RWPE2 (cell line): ENCODE measurements around the gene KRT79.

Source experiments
- ATAC-seq: fragments of 200-7000 bp; cut with Tn5 transposase; 3 replicates; pipeline ENCODE4 v1.9.1; 2021; ENCODE audit warnings: low read depth
- DNase-seq: peaks from one replicate; pipeline ENCODE4 v3.0.0-alpha.2; 2020; ENCODE audit warnings: low spot score
- H3K27ac ChIP-seq: fragments of 450-650 bp; 2 replicates; pipeline ENCODE4 v1.5.1; 2017; ENCODE audit warnings: mild to moderate bottlenecking; ENCODE audit not compliant: poor library complexity, severe bottlenecking
- H3K27me3 ChIP-seq: fragments of 250-450 bp; sonication (Bioruptor Pico); 2 replicates; pipeline ENCODE4 v1.5.1; 2021; ENCODE audit warnings: mild to moderate bottlenecking, moderate library complexity; ENCODE audit not compliant: insufficient read depth, poor library complexity, severe bottlenecking
- H3K36me3 ChIP-seq: fragments of 250-450 bp; sonication (Bioruptor Pico); 2 replicates; pipeline ENCODE4 v1.5.1; 2020; ENCODE audit warnings: low read depth, mild to moderate bottlenecking, moderate library complexity
- H3K4me1 ChIP-seq: fragments of 250-450 bp; sonication (Bioruptor Pico); 2 replicates; pipeline ENCODE4 v1.5.1; 2021; ENCODE audit warnings: mild to moderate bottlenecking, moderate library complexity; ENCODE audit not compliant: insufficient read depth, poor library complexity, severe bottlenecking
- H3K4me3 ChIP-seq: fragments of 250-450 bp; sonication (Bioruptor Pico); 2 replicates; pipeline ENCODE4 v1.5.1; 2021; ENCODE audit warnings: mild to moderate bottlenecking, moderate library complexity; ENCODE audit not compliant: severe bottlenecking
- H3K9me3 ChIP-seq: fragments of 250-450 bp; sonication (Bioruptor Pico); 2 replicates; pipeline ENCODE4 v1.5.1; 2021; ENCODE audit warnings: mild to moderate bottlenecking, moderate library complexity; ENCODE audit not compliant: severe bottlenecking
- CTCF ChIP-seq: fragments of 450-650 bp; IDR thresholded peaks from one replicate; pipeline ENCODE4 v1.5.1; 2017; ENCODE audit warnings: mild to moderate bottlenecking, moderate library complexity; ENCODE audit not compliant: poor library complexity, severe bottlenecking

The KRT79 gene

GRCh38 chr12:52877242-52877641 is 43.1 kb upstream of the KRT79 start:
- Histone ChIP-seq H3K9me3 (no peaks in the 10 kb centered on the region), H3K4me3 (no peak overlapping the region), H3K4me1 (peaks cover 40% of the 10 kb centered on the region), H3K27me3 (no peaks in the 10 kb centered on the region), H3K36me3 (no peaks in the 10 kb centered on the region), H3K27ac (peak overlapping the region; percentile 27)
- ATAC-seq (no peak), DNase-seq (no peak)
- no peak for TF ChIP-seq CTCF

GRCh38 chr12:52876372-52876771 is 42.3 kb upstream of the KRT79 start:
- H3K4me1 ChIP-seq: peaks cover 48% of the 10 kb centered on the region
- DNase-seq: peak; percentile 92

GRCh38 chr12:52874573-52875435 is 40.7 kb upstream of the KRT79 start:
- DNase-seq (no peak), ATAC-seq (no peak)
- Histone ChIP-seq H3K36me3 (no peaks in the 10 kb centered on the region), H3K9me3 (no peaks in the 10 kb centered on the region), H3K27ac (peak overlapping the region; percentile 94), H3K4me1 (peaks cover 61% of the 10 kb centered on the region), H3K4me3 (no peak overlapping the region), H3K27me3 (no peaks in the 10 kb centered on the region)
- no peak for TF ChIP-seq CTCF

More at GRCh38 chr12:52876372-52876771, 42.3 kb upstream of the KRT79 start:
- H3K27me3 ChIP-seq: no peaks in the 10 kb centered on the region
- peak overlapping the region; percentile 27 for H3K27ac ChIP-seq
- no peak overlapping the region for H3K4me3 ChIP-seq
- H3K36me3 ChIP-seq: no peaks in the 10 kb centered on the region
- no peak for TF ChIP-seq CTCF
- no peaks in the 10 kb centered on the region for H3K9me3 ChIP-seq
- ATAC-seq: peak; percentile 66

- H3K4me3 ChIP-seq: peak overlapping the region; percentile 22
Observed at GRCh38 chr12:52873832-52874572, 39.9 kb upstream of the KRT79 start.

More at GRCh38 chr12:52873832-52874572, 39.9 kb upstream of the KRT79 start:
- Histone ChIP-seq H3K27me3 (no peaks in the 10 kb centered on the region), H3K9me3 (no peaks in the 10 kb centered on the region), H3K27ac (peak overlapping the region; percentile 94), H3K36me3 (no peaks in the 10 kb centered on the region), H3K4me1 (peaks cover 58% of the 10 kb centered on the region)
- no peak for TF ChIP-seq CTCF
- DNase-seq (peak; percentile 97), ATAC-seq (peak; percentile 63)
